ENCODE measurements around the gene FRAT2. TPM values are rescaled to one million over a fixed set of nuclear protein-coding genes. Genes with fewer than 3 reads are reported as not detected.

FRAT2 gene
- total RNA-seq, 1 experiment from 2014 or later: 16.7 TPM

DNA sequence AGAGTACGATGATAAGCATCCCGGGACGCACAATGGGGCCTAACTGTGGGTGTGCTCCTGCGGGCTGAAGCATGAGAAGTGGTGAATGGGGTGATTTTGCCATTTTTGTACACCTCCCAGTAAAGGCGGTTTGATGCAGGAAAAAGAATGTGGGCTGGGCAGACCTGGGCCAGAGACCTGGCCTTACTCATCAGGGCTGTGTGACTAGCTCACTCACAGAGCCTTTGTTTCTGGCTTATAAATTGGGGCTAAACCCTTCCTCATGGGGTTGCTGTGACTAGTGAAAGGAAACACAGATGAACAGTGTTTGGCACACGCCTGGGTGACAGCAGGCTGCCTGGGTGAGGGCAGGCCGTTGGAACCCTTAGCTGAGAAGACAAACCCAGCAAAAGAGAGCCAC lies 48.6 kb upstream of the FRAT2 start:
- peaks cover 10% of the 10 kb centered on the region for H3K36me3 ChIP-seq (ENCODE audit: control insufficient read depth, insufficient read depth, low read length)
- H3K4me1 ChIP-seq (ENCODE audit: control insufficient read depth, insufficient read depth, low read length): no peaks in the 10 kb centered on the region
- no peaks in the 10 kb centered on the region for H3K27me3 ChIP-seq (ENCODE audit: control insufficient read depth, insufficient read depth, low read length)
- POLR2A ChIA-PET: interaction anchor here (0.6 kb wide), 1 partner anchor 146 kb away, joined by 6 read pairs; no protein-coding TSS in a partner anchor
- H3K9me3 ChIP-seq (ENCODE audit: control insufficient read depth, insufficient read depth, low read depth, low read length): no peaks in the 10 kb centered on the region
- no peak overlapping the region for H3K4me3 ChIP-seq (ENCODE audit: low read depth in 2 of 2, low read length in 2 of 2)
- in situ Hi-C loops (cut with HindIII; ENCODE audit: low pct_unique_long_range_greater_than_20kb, low sequenced_read_pairs) (no loop called here), intact Hi-C loops (cut with micrococcal nuclease; ENCODE audit: unreplicated experiment) (no loop called here)
- no TSS peak for BruUV-seq (replicated peaks)
- H3K27ac ChIP-seq (ENCODE audit: low read length): no peak overlapping the region
- TF ChIP-seq, protein P1, sequence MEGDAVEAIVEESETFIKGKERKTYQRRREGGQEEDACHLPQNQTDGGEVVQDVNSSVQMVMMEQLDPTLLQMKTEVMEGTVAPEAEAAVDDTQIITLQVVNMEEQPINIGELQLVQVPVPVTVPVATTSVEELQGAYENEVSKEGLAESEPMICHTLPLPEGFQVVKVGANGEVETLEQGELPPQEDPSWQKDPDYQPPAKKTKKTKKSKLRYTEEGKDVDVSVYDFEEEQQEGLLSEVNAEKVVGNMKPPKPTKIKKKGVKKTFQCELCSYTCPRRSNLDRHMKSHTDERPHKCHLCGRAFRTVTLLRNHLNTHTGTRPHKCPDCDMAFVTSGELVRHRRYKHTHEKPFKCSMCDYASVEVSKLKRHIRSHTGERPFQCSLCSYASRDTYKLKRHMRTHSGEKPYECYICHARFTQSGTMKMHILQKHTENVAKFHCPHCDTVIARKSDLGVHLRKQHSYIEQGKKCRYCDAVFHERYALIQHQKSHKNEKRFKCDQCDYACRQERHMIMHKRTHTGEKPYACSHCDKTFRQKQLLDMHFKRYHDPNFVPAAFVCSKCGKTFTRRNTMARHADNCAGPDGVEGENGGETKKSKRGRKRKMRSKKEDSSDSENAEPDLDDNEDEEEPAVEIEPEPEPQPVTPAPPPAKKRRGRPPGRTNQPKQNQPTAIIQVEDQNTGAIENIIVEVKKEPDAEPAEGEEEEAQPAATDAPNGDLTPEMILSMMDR (IDR thresholded peaks at IDR 0.05): no peak
- TF ChIP-seq TCF7L2 (IDR thresholded peaks at IDR 0.05; ENCODE audit: low read depth, low read length): no peak
- no peak for TF ChIP-seq POLR2AphosphoS5 (IDR thresholded peaks at IDR 0.05; ENCODE audit: low read depth, low read length)
- no peak for TF ChIP-seq SIN3A (IDR thresholded peaks at IDR 0.05; ENCODE audit: borderline replicate concordance, insufficient read depth, low read depth, low read length)
- TF ChIP-seq, protein P2, sequence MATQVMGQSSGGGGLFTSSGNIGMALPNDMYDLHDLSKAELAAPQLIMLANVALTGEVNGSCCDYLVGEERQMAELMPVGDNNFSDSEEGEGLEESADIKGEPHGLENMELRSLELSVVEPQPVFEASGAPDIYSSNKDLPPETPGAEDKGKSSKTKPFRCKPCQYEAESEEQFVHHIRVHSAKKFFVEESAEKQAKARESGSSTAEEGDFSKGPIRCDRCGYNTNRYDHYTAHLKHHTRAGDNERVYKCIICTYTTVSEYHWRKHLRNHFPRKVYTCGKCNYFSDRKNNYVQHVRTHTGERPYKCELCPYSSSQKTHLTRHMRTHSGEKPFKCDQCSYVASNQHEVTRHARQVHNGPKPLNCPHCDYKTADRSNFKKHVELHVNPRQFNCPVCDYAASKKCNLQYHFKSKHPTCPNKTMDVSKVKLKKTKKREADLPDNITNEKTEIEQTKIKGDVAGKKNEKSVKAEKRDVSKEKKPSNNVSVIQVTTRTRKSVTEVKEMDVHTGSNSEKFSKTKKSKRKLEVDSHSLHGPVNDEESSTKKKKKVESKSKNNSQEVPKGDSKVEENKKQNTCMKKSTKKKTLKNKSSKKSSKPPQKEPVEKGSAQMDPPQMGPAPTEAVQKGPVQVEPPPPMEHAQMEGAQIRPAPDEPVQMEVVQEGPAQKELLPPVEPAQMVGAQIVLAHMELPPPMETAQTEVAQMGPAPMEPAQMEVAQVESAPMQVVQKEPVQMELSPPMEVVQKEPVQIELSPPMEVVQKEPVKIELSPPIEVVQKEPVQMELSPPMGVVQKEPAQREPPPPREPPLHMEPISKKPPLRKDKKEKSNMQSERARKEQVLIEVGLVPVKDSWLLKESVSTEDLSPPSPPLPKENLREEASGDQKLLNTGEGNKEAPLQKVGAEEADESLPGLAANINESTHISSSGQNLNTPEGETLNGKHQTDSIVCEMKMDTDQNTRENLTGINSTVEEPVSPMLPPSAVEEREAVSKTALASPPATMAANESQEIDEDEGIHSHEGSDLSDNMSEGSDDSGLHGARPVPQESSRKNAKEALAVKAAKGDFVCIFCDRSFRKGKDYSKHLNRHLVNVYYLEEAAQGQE (IDR thresholded peaks at IDR 0.05; ENCODE audit: insufficient read depth in 1 of 2, low read depth in 2 of 2, low read length in 1 of 2): no peak
- DNase-seq (ENCODE audit: low read depth, low spot score) (no peak), ATAC-seq (no peak)
- CTCF ChIA-PET: no interaction called here

DNA sequence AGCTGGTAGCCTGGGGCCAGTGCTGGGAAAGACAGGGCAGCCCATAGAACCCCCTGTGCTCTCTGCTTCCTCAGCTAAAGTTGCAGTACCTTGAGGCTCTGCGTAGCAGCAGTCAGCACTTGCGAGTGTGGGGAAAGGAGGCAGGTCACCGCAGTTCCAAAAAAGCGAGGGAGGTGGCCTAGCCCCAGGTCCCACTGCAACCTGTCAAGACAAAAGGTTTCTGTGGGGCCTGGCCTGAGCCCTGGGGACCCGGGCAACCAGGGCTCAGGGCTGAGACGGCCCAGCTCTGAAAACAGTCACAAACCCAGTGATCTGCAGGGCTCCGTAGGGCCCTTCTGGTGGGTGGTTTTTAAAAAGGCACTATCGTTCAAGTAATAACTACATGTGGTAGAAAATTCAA lies 47.1 kb upstream of the FRAT2 start:
- Histone ChIP-seq H3K9me3 (ENCODE audit: control insufficient read depth, insufficient read depth, low read depth, low read length) (no peaks in the 10 kb centered on the region), H3K4me3 (ENCODE audit: low read depth in 2 of 2, low read length in 2 of 2) (no peak overlapping the region), H3K4me1 (ENCODE audit: control insufficient read depth, insufficient read depth, low read length) (no peaks in the 10 kb centered on the region), H3K27ac (ENCODE audit: low read length) (no peak overlapping the region), H3K36me3 (ENCODE audit: control insufficient read depth, insufficient read depth, low read length) (peaks cover 10% of the 10 kb centered on the region; the same call in 1 of the 2 replicates), H3K27me3 (ENCODE audit: control insufficient read depth, insufficient read depth, low read length) (no peaks in the 10 kb centered on the region)
- in situ Hi-C loops (cut with HindIII; ENCODE audit: low pct_unique_long_range_greater_than_20kb, low sequenced_read_pairs): no loop called here
- intact Hi-C loops (cut with micrococcal nuclease; ENCODE audit: unreplicated experiment): no loop called here
- ATAC-seq (0 out of 2 replicates have a peak, but pooled peaks have one; percentile 36), DNase-seq (ENCODE audit: low read depth, low spot score) (no peak)
- CTCF ChIA-PET: no interaction called here
- POLR2A ChIA-PET: no interaction called here
- TSS peak; percentile 46 for BruUV-seq (replicated peaks)
- TF ChIP-seq, protein P1 (IDR thresholded peaks at IDR 0.05): no peak
- TF ChIP-seq SIN3A (IDR thresholded peaks at IDR 0.05; ENCODE audit: borderline replicate concordance, insufficient read depth, low read depth, low read length) (no peak), POLR2AphosphoS5 (IDR thresholded peaks at IDR 0.05; ENCODE audit: low read depth, low read length) (no peak), TCF7L2 (IDR thresholded peaks at IDR 0.05; ENCODE audit: low read depth, low read length) (no peak)
- TF ChIP-seq, protein P2 (IDR thresholded peaks at IDR 0.05; ENCODE audit: insufficient read depth in 1 of 2, low read depth in 2 of 2, low read length in 1 of 2): no peak
